Measurements from ENCODE around the gene MRPL36. TPM values are rescaled to one million over a fixed set of nuclear protein-coding genes. Genes with fewer than 3 reads are reported as not detected.
"Not testable (repeated sequence)": the region's sequence is repeated elsewhere in the genome, so short reads cannot be mapped to it uniquely, and the experiment has no call there.

MRPL36 gene
- total RNA-seq, 1 donor from 2014 or later = 25.1 TPM

- no peak for DNase-seq
- H3K27ac ChIP-seq = no peak overlapping the region
Measured at GRCh38 chr5:1791176-1791575, 8.5 kb downstream of the MRPL36 start.

GRCh38 chr5:1789834-1790471 is 9.7 kb downstream of the MRPL36 start:
- Histone ChIP-seq H3K4me3 (no peak overlapping the region), H3K27ac (no peak overlapping the region), H3K9me3 (no peaks in the 10 kb centered on the region), H3K27me3 (ENCODE audit: low read depth) (peaks cover 13% of the 10 kb centered on the region), H3K36me3 (no peaks in the 10 kb centered on the region), H3K4me1 (peaks cover 10% of the 10 kb centered on the region)
- intact Hi-C loops (cut with DNase I) = no loop called here
- TF ChIP-seq CTCF (IDR thresholded peaks at IDR 0.05) = no peak
- ATAC-seq = no peak
- DNase-seq = no peak

More at GRCh38 chr5:1791176-1791575, 8.5 kb downstream of the MRPL36 start:
- H3K27me3 ChIP-seq (ENCODE audit: low read depth) = peaks cover 12% of the 10 kb centered on the region
- H3K36me3 ChIP-seq = no peaks in the 10 kb centered on the region
- ATAC-seq = no peak
- no peak overlapping the region for H3K4me3 ChIP-seq
- peaks cover 10% of the 10 kb centered on the region for H3K4me1 ChIP-seq
- intact Hi-C loops (cut with DNase I) = no loop called here
- no peak for TF ChIP-seq CTCF (IDR thresholded peaks at IDR 0.05)
- no peaks in the 10 kb centered on the region for H3K9me3 ChIP-seq

- ATAC-seq; H3K27ac ChIP-seq; DNase-seq; H3K4me3 ChIP-seq; intact Hi-C loops (cut with DNase I); H3K36me3 ChIP-seq; H3K9me3 ChIP-seq: not testable (repeated sequence)
- H3K27me3 ChIP-seq (ENCODE audit: low read depth) = peaks cover 16% of the 10 kb centered on the region
- peaks cover 10% of the 10 kb centered on the region for H3K4me1 ChIP-seq
Measured at GRCh38 chr5:1789438-1789833, 10.2 kb downstream of the MRPL36 start.

- Histone ChIP-seq H3K27me3 (ENCODE audit: low read depth) (peaks cover 16% of the 10 kb centered on the region), H3K4me1 (peaks cover 10% of the 10 kb centered on the region), H3K36me3 (no peaks in the 10 kb centered on the region), H3K27ac (no peak overlapping the region), H3K9me3 (no peaks in the 10 kb centered on the region), H3K4me3 (no peak overlapping the region)
- intact Hi-C loops (cut with DNase I) = no loop called here
- no peak for TF ChIP-seq CTCF (IDR thresholded peaks at IDR 0.05)
- ATAC-seq (no peak), DNase-seq (no peak)
Measured at GRCh38 chr5:1788828-1789227, 10.8 kb downstream of the MRPL36 start.

GRCh38 chr5:1788200-1788599 is 11.4 kb downstream of the MRPL36 start:
- no peak for TF ChIP-seq CTCF (IDR thresholded peaks at IDR 0.05)
- peaks cover 16% of the 10 kb centered on the region for H3K27me3 ChIP-seq (ENCODE audit: low read depth)
- H3K27ac ChIP-seq = no peak overlapping the region
- ATAC-seq (no peak), DNase-seq (no peak)
- H3K9me3 ChIP-seq = no peaks in the 10 kb centered on the region
- intact Hi-C loops (cut with DNase I) = no loop called here
- no peak overlapping the region for H3K4me3 ChIP-seq
- no peaks in the 10 kb centered on the region for H3K36me3 ChIP-seq
- H3K4me1 ChIP-seq = peaks cover 10% of the 10 kb centered on the region

GRCh38 chr5:1787472-1788047 is 12.1 kb downstream of the MRPL36 start:
- Histone ChIP-seq H3K27me3 (ENCODE audit: low read depth) (peaks cover 16% of the 10 kb centered on the region), H3K27ac (no peak overlapping the region), H3K36me3 (no peaks in the 10 kb centered on the region), H3K4me3 (no peak overlapping the region), H3K4me1 (peaks cover 10% of the 10 kb centered on the region), H3K9me3 (no peaks in the 10 kb centered on the region)
- ATAC-seq (no peak), DNase-seq (no peak)
- intact Hi-C loops (cut with DNase I) = no loop called here
- TF ChIP-seq CTCF (IDR thresholded peaks at IDR 0.05) = no peak

Data from lower lobe of right lung (tissue), 2 donors.